H9 (cell line): Measurements from ENCODE around the gene AHSP. TPM values are rescaled to one million over a fixed set of nuclear protein-coding genes. Genes with fewer than 3 reads are reported as not detected.

Experiments used
- DNase-seq: peaks from one replicate; pipeline ENCODE4 v3.0.0-alpha.2; 2017
- H2AFZ ChIP-seq: one replicate; pipeline ENCODE4 v1.6.1; 2013; ENCODE audit warnings: mild to moderate bottlenecking, low read length, control low read depth, moderate library complexity
- H2AK5ac ChIP-seq: 2 replicates; pipeline ENCODE4 v1.6.1; 2013; ENCODE audit warnings: low read length, control low read depth, mixed read lengths; ENCODE audit not compliant: insufficient read length
- H2BK120ac ChIP-seq: one replicate; pipeline ENCODE4 v1.6.1; 2013; ENCODE audit warnings: low read depth, mild to moderate bottlenecking, low read length, control low read depth, inconsistent platforms; ENCODE audit not compliant: poor library complexity, severe bottlenecking
- H2BK12ac ChIP-seq: 2 replicates; pipeline ENCODE4 v1.6.1; 2013; ENCODE audit warnings: low read length, control low read depth, mixed read lengths, low read depth; ENCODE audit not compliant: insufficient read length
- H2BK15ac ChIP-seq: 2 replicates; pipeline ENCODE4 v1.6.1; 2013; ENCODE audit warnings: low read depth, low read length, control low read depth
- H2BK20ac ChIP-seq: one replicate; pipeline ENCODE4 v1.6.1; 2013; ENCODE audit warnings: low read depth, mild to moderate bottlenecking, low read length, control low read depth, inconsistent platforms; ENCODE audit not compliant: poor library complexity, severe bottlenecking
- H2BK5ac ChIP-seq: 2 replicates; pipeline ENCODE4 v1.6.1; 2013; ENCODE audit warnings: low read length, control low read depth, mixed read lengths; ENCODE audit not compliant: insufficient read length
- H3K14ac ChIP-seq: 2 replicates; pipeline ENCODE4 v1.6.1; 2013; ENCODE audit warnings: low read length, control low read depth; ENCODE audit not compliant: insufficient read depth
- H3K18ac ChIP-seq: 2 replicates; pipeline ENCODE4 v1.6.1; 2013; ENCODE audit warnings: low read depth, mild to moderate bottlenecking, mixed read lengths, low read length, control low read depth; ENCODE audit not compliant: insufficient read length
- H3K23ac ChIP-seq: 2 replicates; pipeline ENCODE4 v1.6.1; 2013; ENCODE audit warnings: low read length, control low read depth, mixed read lengths, low read depth; ENCODE audit not compliant: insufficient read length
- H3K23me2 ChIP-seq: 2 replicates; pipeline ENCODE4 v1.6.1; 2013; ENCODE audit warnings: low read depth, mild to moderate bottlenecking, mixed read lengths, low read length, control low read depth; ENCODE audit not compliant: insufficient read length, poor library complexity, severe bottlenecking
- H3K27ac ChIP-seq: 2 replicates; pipeline ENCODE4 v1.5.1; 2013; ENCODE audit warnings: low read length, control low read depth, mixed read lengths, low read depth; ENCODE audit not compliant: insufficient read length
- H3K27me3 ChIP-seq: 2 replicates; pipeline ENCODE4 v1.6.1; 2013; ENCODE audit warnings: low read length, control low read depth, inconsistent platforms; ENCODE audit not compliant: insufficient read depth
- H3K4ac ChIP-seq: 2 replicates; pipeline ENCODE4 v1.6.1; 2013; ENCODE audit warnings: low read depth, mild to moderate bottlenecking, control low read depth, inconsistent platforms, low read length, moderate library complexity
- H3K4me1 ChIP-seq: 2 replicates; pipeline ENCODE4 v1.6.1; 2013; ENCODE audit warnings: low read length, control low read depth, inconsistent platforms; ENCODE audit not compliant: insufficient read depth
- H3K4me2 ChIP-seq: 2 replicates; pipeline ENCODE4 v1.6.1; 2013; ENCODE audit warnings: low read length, control low read depth, mixed read lengths; ENCODE audit not compliant: insufficient read length, insufficient read depth
- H3K56ac ChIP-seq: 2 replicates; pipeline ENCODE4 v1.6.1; 2013; ENCODE audit warnings: low read depth, mild to moderate bottlenecking, mixed read lengths, low read length, control low read depth; ENCODE audit not compliant: insufficient read length
- H3K79me1 ChIP-seq: 2 replicates; pipeline ENCODE4 v1.6.1; 2013; ENCODE audit warnings: low read depth, mild to moderate bottlenecking, moderate library complexity, low read length, control low read depth, inconsistent platforms; ENCODE audit not compliant: insufficient read depth, poor library complexity, severe bottlenecking
- H3K79me2 ChIP-seq: 2 replicates; pipeline ENCODE4 v1.6.1; 2013; ENCODE audit warnings: low read length, control low read depth, inconsistent platforms; ENCODE audit not compliant: insufficient read depth
- H3K9ac ChIP-seq: 2 replicates; pipeline ENCODE4 v1.6.1; 2013; ENCODE audit warnings: low read length, control low read depth, mixed read lengths; ENCODE audit not compliant: insufficient read length; ENCODE audit errors: extremely low read depth
- H3K9me3 ChIP-seq: one replicate; pipeline ENCODE4 v1.6.1; 2013; ENCODE audit warnings: low read depth, low read length, inconsistent platforms; ENCODE audit not compliant: control insufficient read depth
- H3T11ph ChIP-seq: one replicate; pipeline ENCODE4 v1.6.1; 2013; ENCODE audit warnings: mild to moderate bottlenecking, low read length, control low read depth, inconsistent platforms
- H4K20me1 ChIP-seq: one replicate; pipeline ENCODE4 v1.6.1; 2013; ENCODE audit not compliant: control insufficient read depth, insufficient read length, insufficient read depth
- H4K5ac ChIP-seq: 2 replicates; pipeline ENCODE4 v1.6.1; 2013; ENCODE audit warnings: low read depth, mild to moderate bottlenecking, mixed read lengths, low read length, control low read depth; ENCODE audit not compliant: insufficient read length
- H4K8ac ChIP-seq: replicated peaks from 2 replicates; pipeline ENCODE4 v1.6.1; 2013; ENCODE audit warnings: low read length, control low read depth, mixed read lengths, low read depth; ENCODE audit not compliant: insufficient read length
- H4K91ac ChIP-seq: 2 replicates; pipeline ENCODE4 v1.6.1; 2013; ENCODE audit warnings: low read depth, mild to moderate bottlenecking, moderate library complexity, mixed read lengths, low read length, control low read depth; ENCODE audit not compliant: insufficient read length
- H3K27ac Mint-ChIP-seq, 3 experiments: 2 replicates in 2 of 3; 3 replicates in 1 of 3; pipeline ENCODE4 v1.8.0; 2020 to 2021; ENCODE audit warnings: mixed read lengths in 3 of 3, mild to moderate bottlenecking in 1 of 3, moderate library complexity in 1 of 3
- H3K27me3 Mint-ChIP-seq: 2 replicates; pipeline ENCODE4 v1.8.0; 2021; ENCODE audit warnings: low read depth, mild to moderate bottlenecking, moderate library complexity, mixed read lengths
- H3K36me3 Mint-ChIP-seq, 3 experiments: 2 replicates in 2 of 3; 3 replicates in 1 of 3; pipeline ENCODE4 v1.8.0; 2020 to 2021; ENCODE audit warnings: low read depth in 3 of 3, mixed read lengths in 3 of 3; ENCODE audit not compliant: insufficient read depth in 1 of 3
- H3K4me1 Mint-ChIP-seq, 2 experiments: 2 replicates each; pipeline ENCODE4 v1.8.0; 2020; ENCODE audit warnings: mixed read lengths in 2 of 2
- H3K4me3 Mint-ChIP-seq, 2 experiments: 2 replicates in 1 of 2; 3 replicates in 1 of 2; pipeline ENCODE4 v1.8.0; 2020 to 2021; ENCODE audit warnings: mild to moderate bottlenecking in 2 of 2, mixed read lengths in 2 of 2, moderate library complexity in 1 of 2
- H3K9me3 Mint-ChIP-seq, 2 experiments: 2 replicates in 1 of 2; 3 replicates in 1 of 2; pipeline ENCODE4 v1.8.0; 2020; ENCODE audit warnings: mild to moderate bottlenecking in 2 of 2, mixed read lengths in 2 of 2, moderate library complexity in 1 of 2
- WGBS: extraction: QIAGEN DNeasy Blood & Tissue Kit; methylation state at CpG from one replicate; pipeline ENCODE4 v1.1.7; 2013; ENCODE audit warnings: missing lambda C conversion rate, low lambda C conversion rate, mixed read lengths; ENCODE audit not compliant: insufficient read length; ENCODE audit errors: extremely low coverage; 5-methylcytosine and 5-hydroxymethylcytosine counted together
- total RNA-seq: library from RNA; stranded (reverse); gene quantifications from 2 replicates; pipeline ENCODE4 v1.2.1, GENCODE V29; 2021
- TF ChIP-seq, protein P1 (sequence below): fragments of 200-600 bp; sonication (generic); conservative IDR thresholded peaks from 3 replicates; pipeline ENCODE4 v1.8.0; 2021; ENCODE audit warnings: antibody characterized with exemption, mild to moderate bottlenecking

The AHSP gene
- total RNA-seq, 1 experiment from 2014 or later, result not detected

DNA sequence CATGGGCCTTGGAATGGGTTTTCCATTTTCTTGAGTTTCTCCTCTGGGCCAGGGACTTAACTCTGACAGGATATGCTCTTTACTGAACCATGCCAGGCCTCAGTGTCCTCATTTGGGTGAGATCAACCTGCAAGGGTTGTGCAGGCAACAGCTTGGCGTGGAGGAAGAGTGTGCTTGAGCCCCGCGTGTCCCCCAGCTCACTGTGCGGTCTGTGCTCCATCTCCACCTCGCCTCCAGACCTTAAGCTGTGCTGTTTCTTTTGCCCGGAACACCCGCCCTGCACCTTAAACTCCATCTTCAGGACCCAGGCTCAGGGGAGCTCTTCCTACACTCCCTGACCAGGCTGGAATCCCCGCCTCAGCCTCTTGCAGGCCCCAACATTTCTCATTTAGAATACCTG is 29.2 kb upstream of the AHSP start:
- no peaks in the 10 kb centered on the region for H3K79me2 ChIP-seq
- no peak overlapping the region for H3K18ac ChIP-seq
- peaks cover 5 to 48% (median 25%) of the 10 kb centered on the region in 3 experiments for H3K36me3 Mint-ChIP-seq
- H2BK20ac ChIP-seq, result no peak overlapping the region
- H3K27me3 Mint-ChIP-seq, result no peaks in the 10 kb centered on the region
- no peaks in the 10 kb centered on the region for H3K9me3 ChIP-seq
- no peaks in the 10 kb centered on the region for H3K79me1 ChIP-seq
- H3K23ac ChIP-seq, result no peak overlapping the region
- no peak overlapping the region for H3K27ac ChIP-seq
- H3K27ac Mint-ChIP-seq, result no peak overlapping the region; a peak in 1 of 7 replicates
- H3K4ac ChIP-seq, result no peak overlapping the region
- H3K4me2 ChIP-seq, result no peak overlapping the region
- H3K27me3 ChIP-seq, result no peaks in the 10 kb centered on the region
- no peak for DNase-seq
- H3K4me1 Mint-ChIP-seq, result peaks cover 18% of the 10 kb centered on the region in 2 experiments
- no peak overlapping the region; the same call in 1 of the 2 replicates for H3K14ac ChIP-seq
- H2BK12ac ChIP-seq, result no peak overlapping the region
- H3K4me3 Mint-ChIP-seq, result no peak overlapping the region
- WGBS, result no CpG with 5 or more reads among the region's 8 CpGs
- H4K5ac ChIP-seq, result no peak overlapping the region
- H4K91ac ChIP-seq, result no peak overlapping the region
- H2BK15ac ChIP-seq, result no peak overlapping the region
- H2BK120ac ChIP-seq, result no peak overlapping the region
- H3K9me3 Mint-ChIP-seq, result no peaks in the 10 kb centered on the region
- H3K4me1 ChIP-seq, result peaks cover 6% of the 10 kb centered on the region; the same call in 1 of the 2 replicates
- no peak overlapping the region for H2AK5ac ChIP-seq
- H2AFZ ChIP-seq, result no peak overlapping the region
- H3K23me2 ChIP-seq, result no peaks in the 10 kb centered on the region
- TF ChIP-seq, protein P1, sequence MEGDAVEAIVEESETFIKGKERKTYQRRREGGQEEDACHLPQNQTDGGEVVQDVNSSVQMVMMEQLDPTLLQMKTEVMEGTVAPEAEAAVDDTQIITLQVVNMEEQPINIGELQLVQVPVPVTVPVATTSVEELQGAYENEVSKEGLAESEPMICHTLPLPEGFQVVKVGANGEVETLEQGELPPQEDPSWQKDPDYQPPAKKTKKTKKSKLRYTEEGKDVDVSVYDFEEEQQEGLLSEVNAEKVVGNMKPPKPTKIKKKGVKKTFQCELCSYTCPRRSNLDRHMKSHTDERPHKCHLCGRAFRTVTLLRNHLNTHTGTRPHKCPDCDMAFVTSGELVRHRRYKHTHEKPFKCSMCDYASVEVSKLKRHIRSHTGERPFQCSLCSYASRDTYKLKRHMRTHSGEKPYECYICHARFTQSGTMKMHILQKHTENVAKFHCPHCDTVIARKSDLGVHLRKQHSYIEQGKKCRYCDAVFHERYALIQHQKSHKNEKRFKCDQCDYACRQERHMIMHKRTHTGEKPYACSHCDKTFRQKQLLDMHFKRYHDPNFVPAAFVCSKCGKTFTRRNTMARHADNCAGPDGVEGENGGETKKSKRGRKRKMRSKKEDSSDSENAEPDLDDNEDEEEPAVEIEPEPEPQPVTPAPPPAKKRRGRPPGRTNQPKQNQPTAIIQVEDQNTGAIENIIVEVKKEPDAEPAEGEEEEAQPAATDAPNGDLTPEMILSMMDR, result no peak
- H2BK5ac ChIP-seq, result no peak overlapping the region
- no peak overlapping the region for H3K9ac ChIP-seq
- no peak overlapping the region for H4K8ac ChIP-seq
- H4K20me1 ChIP-seq, result no peaks in the 10 kb centered on the region
- no peak overlapping the region for H3T11ph ChIP-seq
- H3K56ac ChIP-seq, result no peak overlapping the region
